ENCODE data around the gene ADGRL1.
"Not testable (repeated sequence)": the region's sequence is repeated elsewhere in the genome, so short reads cannot be mapped to it uniquely, and the experiment has no call there.

The ADGRL1 gene

GRCh38 chr19:14186684-14187083 is 19.3 kb downstream of the ADGRL1 start:
- not testable (repeated sequence) for DNase-seq

GRCh38 chr19:14185691-14186090 is 20.3 kb downstream of the ADGRL1 start:
- DNase-seq, result not testable (repeated sequence)

- DNase-seq, result no peak
Measured at GRCh38 chr19:14185158-14185557, 20.8 kb downstream of the ADGRL1 start.

- DNase-seq, result no peak
Measured at GRCh38 chr19:14183741-14184350, 22.1 kb downstream of the ADGRL1 start.

GRCh38 chr19:14182476-14182875 is 23.5 kb downstream of the ADGRL1 start:
- no peak for DNase-seq

GRCh38 chr19:14181906-14182305 is 24.1 kb downstream of the ADGRL1 start:
- no peak for DNase-seq

- DNase-seq, result not testable (repeated sequence)
Measured at GRCh38 chr19:14181199-14181598, 24.8 kb downstream of the ADGRL1 start.

GRCh38 chr19:14177496-14178074 is 28.4 kb downstream of the ADGRL1 start:
- DNase-seq, result no peak

- DNase-seq, result no peak
Measured at GRCh38 chr19:14175351-14175792, 30.6 kb downstream of the ADGRL1 start.

GRCh38 chr19:14174883-14175282 is 31.1 kb downstream of the ADGRL1 start:
- DNase-seq, result no peak

- DNase-seq, result no peak
Measured at GRCh38 chr19:14168993-14169392, 37.0 kb downstream of the ADGRL1 start.

- DNase-seq, result no peak
Measured at GRCh38 chr19:14168259-14168972, 37.6 kb downstream of the ADGRL1 start.

- DNase-seq, result peak; percentile 30 to 33
Measured at GRCh38 chr19:14167576-14168138, 38.3 kb downstream of the ADGRL1 start.

GRCh38 chr19:14166999-14167575 is 38.9 kb downstream of the ADGRL1 start:
- DNase-seq, result peak in 1 of 2 experiments; percentile 26

- peak; percentile 32 to 35 for DNase-seq
Measured at GRCh38 chr19:14165990-14166830, 39.8 kb downstream of the ADGRL1 start.

GRCh38 chr19:14164724-14165493 is 41.1 kb downstream of the ADGRL1 start:
- no peak for DNase-seq

GRCh38 chr19:14164082-14164481 is 41.9 kb downstream of the ADGRL1 start:
- DNase-seq, result no peak

- no peak for DNase-seq
Measured at GRCh38 chr19:14162871-14163297, 43.1 kb downstream of the ADGRL1 start.

- no peak for DNase-seq
Measured at GRCh38 chr19:14161305-14161704, 44.7 kb downstream of the ADGRL1 start.

- DNase-seq, result no peak
Measured at GRCh38 chr19:14160017-14160703, 45.8 kb downstream of the ADGRL1 start.

- no peak for DNase-seq
Measured at GRCh38 chr19:14159059-14159458, 46.9 kb downstream of the ADGRL1 start.

Measured in activated T-cell treated with anti-CD3 and anti-CD28 coated beads, Interleukin-2, amount 50 U/mL, for 48 hours (primary cell).